Measurements from ENCODE around the gene SLC25A18. TPM values are rescaled to one million over a fixed set of nuclear protein-coding genes. Genes with fewer than 3 reads are reported as not detected.

Gene SLC25A18
- total and polyA plus RNA-seq, 7 donors = 0.99 to 9.1 (median 4.7) TPM; not detected in 1

DNA sequence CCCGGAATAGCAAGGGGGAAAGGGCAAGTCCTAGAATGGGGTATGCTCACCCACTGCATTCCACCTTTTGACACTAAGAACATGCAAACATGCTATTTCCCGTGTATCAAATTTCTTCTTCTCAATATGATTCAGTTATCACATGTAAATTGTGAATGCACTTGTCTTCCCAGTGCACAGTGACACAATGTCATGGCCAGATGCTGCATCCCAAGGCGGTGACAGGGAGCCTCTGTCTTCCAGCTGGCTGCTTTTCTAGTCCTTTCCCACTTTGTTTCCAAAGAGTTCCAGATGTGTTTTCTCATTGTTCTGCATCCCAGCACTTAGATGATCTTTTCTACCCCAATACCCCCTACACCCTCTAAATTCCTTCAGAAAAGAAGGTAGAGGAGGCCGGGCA, 12.4 kb downstream of the SLC25A18 start:
- Histone ChIP-seq H3K27me3 (no peaks in the 10 kb centered on the region), H3K4me3 (no peak overlapping the region), H3K9me3 (no peaks in the 10 kb centered on the region), H3K27ac (peak overlapping the region in 1 of 4 donors; percentile 3), H3K4me1 (peaks cover 0 to 16% (median 14%) of the 10 kb centered on the region in 4 donors), H3K36me3 (no peaks in the 10 kb centered on the region)
- WGBS, 2 donors = 89 to 91% methylated on average over 4 of the region's 4 CpGs
- no peak for DNase-seq
- intact Hi-C loops (cut with DNase I) = no loop called here
- TF ChIP-seq EP300 (IDR thresholded peaks at IDR 0.05) = no peak

DNA sequence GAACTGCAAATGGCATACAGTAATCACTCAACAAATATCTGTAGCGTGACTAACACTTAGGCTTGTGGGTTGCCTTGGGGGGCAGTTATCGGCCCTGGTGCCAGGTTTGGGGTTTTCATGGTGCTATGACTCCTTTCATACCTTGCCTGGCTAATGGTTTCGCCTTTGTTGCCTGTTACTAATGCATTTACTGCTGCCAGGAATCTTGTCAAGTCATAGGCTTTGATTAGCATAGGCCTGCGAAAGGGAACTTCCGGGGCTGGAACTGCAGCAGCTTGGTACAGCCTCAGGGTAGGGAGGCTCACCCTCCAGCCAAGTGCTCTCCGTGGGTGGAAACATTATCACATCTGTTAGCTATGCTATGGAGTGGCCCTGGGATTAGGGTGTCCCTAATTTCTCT, 13.2 kb downstream of the SLC25A18 start:
- Histone ChIP-seq H3K27me3 (no peaks in the 10 kb centered on the region), H3K4me3 (no peak overlapping the region), H3K4me1 (peaks cover 0 to 9% (median 9%) of the 10 kb centered on the region in 4 donors), H3K36me3 (no peaks in the 10 kb centered on the region), H3K27ac (peak overlapping the region in 1 of 4 donors; percentile 15), H3K9me3 (no peaks in the 10 kb centered on the region)
- WGBS, 2 donors = 83 to 86% methylated on average over 6 of the region's 6 CpGs
- DNase-seq = no peak
- intact Hi-C loops (cut with DNase I) = no loop called here
- TF ChIP-seq POLR2A (IDR thresholded peaks at IDR 0.05) = no peak
- TF ChIP-seq EP300 (IDR thresholded peaks at IDR 0.05) = no peak
- TF ChIP-seq, protein P1, sequence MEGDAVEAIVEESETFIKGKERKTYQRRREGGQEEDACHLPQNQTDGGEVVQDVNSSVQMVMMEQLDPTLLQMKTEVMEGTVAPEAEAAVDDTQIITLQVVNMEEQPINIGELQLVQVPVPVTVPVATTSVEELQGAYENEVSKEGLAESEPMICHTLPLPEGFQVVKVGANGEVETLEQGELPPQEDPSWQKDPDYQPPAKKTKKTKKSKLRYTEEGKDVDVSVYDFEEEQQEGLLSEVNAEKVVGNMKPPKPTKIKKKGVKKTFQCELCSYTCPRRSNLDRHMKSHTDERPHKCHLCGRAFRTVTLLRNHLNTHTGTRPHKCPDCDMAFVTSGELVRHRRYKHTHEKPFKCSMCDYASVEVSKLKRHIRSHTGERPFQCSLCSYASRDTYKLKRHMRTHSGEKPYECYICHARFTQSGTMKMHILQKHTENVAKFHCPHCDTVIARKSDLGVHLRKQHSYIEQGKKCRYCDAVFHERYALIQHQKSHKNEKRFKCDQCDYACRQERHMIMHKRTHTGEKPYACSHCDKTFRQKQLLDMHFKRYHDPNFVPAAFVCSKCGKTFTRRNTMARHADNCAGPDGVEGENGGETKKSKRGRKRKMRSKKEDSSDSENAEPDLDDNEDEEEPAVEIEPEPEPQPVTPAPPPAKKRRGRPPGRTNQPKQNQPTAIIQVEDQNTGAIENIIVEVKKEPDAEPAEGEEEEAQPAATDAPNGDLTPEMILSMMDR (IDR thresholded peaks at IDR 0.05) = no peak
- TF ChIP-seq POLR2AphosphoS5 (IDR thresholded peaks at IDR 0.05) = no peak

DNA sequence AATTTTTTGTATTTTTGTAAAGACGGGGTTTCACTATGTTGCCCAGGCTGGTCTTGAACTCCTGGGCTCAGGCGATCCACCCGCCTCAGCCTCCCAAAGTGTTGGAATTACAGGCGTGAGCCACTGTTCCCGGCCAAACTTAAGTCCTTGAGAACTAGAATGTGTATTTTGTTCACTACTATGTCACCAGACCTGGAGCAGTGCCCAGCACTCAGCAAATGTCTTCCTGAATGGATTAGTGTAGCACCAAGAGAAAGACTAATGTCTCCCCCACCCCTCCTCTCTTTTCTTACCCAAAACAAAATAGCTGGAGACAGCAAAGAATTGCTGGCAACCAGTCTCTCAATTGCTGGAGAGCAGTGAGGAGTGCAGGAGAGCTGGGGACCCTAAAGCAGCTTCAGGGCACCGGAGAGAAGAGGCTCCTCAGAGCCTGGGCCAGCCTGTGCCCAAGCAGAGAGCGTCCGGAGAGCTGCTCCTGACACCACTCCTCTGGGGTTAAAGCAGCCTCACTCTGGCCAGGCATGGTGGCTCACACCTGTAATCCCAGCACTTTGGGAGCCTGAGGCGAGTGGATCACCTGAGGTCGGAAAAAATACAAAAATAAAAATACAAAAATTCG, 14.9 kb downstream of the SLC25A18 start:
- no peaks in the 10 kb centered on the region for H3K36me3 ChIP-seq
- H3K27ac ChIP-seq = peak overlapping the region; percentile 1 to 51 (median 32)
- WGBS, 2 donors = 66 to 77% methylated on average over 11 of the region's 11 CpGs
- H3K4me3 ChIP-seq = no peak overlapping the region
- intact Hi-C loops (cut with DNase I) = no loop called here
- peak in 2 of 4 donors; percentile 9 to 28 for TF ChIP-seq POLR2AphosphoS5 (IDR thresholded peaks at IDR 0.05)
- TF ChIP-seq, protein P1 (IDR thresholded peaks at IDR 0.05) = no peak
- no peak for TF ChIP-seq POLR2A (IDR thresholded peaks at IDR 0.05)
- TF ChIP-seq EP300 (IDR thresholded peaks at IDR 0.05) = no peak
- H3K9me3 ChIP-seq = no peaks in the 10 kb centered on the region
- H3K27me3 ChIP-seq = no peaks in the 10 kb centered on the region
- no peaks in the 10 kb centered on the region for H3K4me1 ChIP-seq
- DNase-seq = peak; percentile 92

DNA sequence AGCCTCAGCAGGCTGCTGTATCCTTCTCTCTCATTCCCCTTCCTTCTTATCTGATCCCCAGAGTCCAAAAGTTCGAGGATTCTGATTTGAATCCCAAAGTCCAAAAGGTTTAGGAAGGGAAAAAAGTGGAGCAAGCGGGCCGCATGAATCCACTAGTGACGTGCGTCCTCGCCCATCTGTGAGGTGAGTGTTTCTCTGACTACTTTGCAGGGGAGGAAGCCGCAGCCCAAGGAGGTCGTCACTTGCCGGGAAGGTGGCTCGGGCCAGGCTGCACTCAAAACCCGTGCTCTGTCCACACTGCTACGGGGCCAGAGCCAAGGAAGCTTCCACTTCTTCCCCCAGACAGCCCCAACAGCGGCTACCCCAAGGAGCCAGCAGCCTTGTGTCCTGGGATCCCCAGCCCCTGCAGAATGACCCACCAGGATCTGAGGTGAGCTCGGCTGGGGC, 16.3 kb downstream of the SLC25A18 start:
- intact Hi-C loops (cut with DNase I) = no loop called here
- no peaks in the 10 kb centered on the region for H3K36me3 ChIP-seq
- H3K9me3 ChIP-seq = no peaks in the 10 kb centered on the region
- 85 to 92% methylated on average over 14 of the region's 14 CpGs for WGBS, 2 donors
- no peaks in the 10 kb centered on the region for H3K27me3 ChIP-seq
- TF ChIP-seq EP300 (IDR thresholded peaks at IDR 0.05) = no peak
- H3K4me1 ChIP-seq = no peaks in the 10 kb centered on the region
- no peak overlapping the region for H3K27ac ChIP-seq
- DNase-seq = no peak
- H3K4me3 ChIP-seq = no peak overlapping the region

DNA sequence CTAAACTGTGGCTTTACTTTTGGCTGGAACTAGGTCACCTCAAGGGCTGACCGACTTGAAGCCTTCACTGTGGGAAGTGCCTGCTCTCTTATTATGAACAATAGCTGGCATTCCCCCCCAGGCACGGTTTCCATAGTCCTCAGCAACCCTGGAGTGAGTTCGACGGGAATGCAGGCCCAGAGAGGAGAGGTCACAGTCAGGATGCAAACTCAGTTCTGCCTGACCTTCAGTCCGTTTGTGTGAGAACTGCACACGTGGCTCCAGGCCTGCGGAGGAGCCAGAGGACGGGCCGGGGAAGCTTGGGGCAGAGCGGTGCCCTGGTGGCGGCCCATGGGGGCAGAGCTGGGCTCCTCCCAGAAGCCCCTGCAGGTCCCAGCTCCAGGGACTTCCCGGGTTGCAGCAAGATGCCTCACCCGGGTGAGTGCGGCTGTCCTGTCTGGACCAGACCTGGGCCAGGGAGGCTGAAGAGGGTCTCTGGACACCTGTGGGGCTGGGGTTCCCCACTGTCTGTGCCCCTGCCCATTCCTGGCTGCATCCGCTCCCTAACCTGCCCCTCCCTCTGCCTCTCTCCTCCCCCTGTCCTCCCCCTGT, 17.2 kb downstream of the SLC25A18 start:
- Histone ChIP-seq H3K27me3 (no peaks in the 10 kb centered on the region), H3K4me3 (no peak overlapping the region), H3K9me3 (no peaks in the 10 kb centered on the region), H3K4me1 (no peaks in the 10 kb centered on the region), H3K27ac (no peak overlapping the region), H3K36me3 (no peaks in the 10 kb centered on the region)
- intact Hi-C loops (cut with DNase I) = no loop called here
- no peak for TF ChIP-seq POLR2A (IDR thresholded peaks at IDR 0.05)
- TF ChIP-seq, protein P1 (IDR thresholded peaks at IDR 0.05) = no peak
- no peak for TF ChIP-seq EP300 (IDR thresholded peaks at IDR 0.05)
- no peak for TF ChIP-seq POLR2AphosphoS5 (IDR thresholded peaks at IDR 0.05)
- 67 to 73% methylated on average over 15 of the region's 15 CpGs for WGBS, 2 donors
- no peak for DNase-seq
